Upper lobe of right lung (tissue), 1 donor: ENCODE results near the gene ADPRM. TPM values are rescaled to one million over a fixed set of nuclear protein-coding genes. Genes with fewer than 3 reads are reported as not detected.

Experiments used
- ATAC-seq: fragments of 200-7000 bp; cut with Tn5 transposase; one replicate; pipeline ENCODE4 v1.9.1; 2020; ENCODE audit warnings: mild to moderate bottlenecking, moderate library complexity
- DNase-seq: peaks from one replicate; pipeline ENCODE4 v3.0.0-alpha.2; 2020
- H3K27ac ChIP-seq: fragments of 200-600 bp; one replicate; pipeline ENCODE4 v1.8.0; 2022
- H3K27me3 ChIP-seq: fragments of 200-600 bp; one replicate; pipeline ENCODE4 v1.8.0; 2022; ENCODE audit warnings: mild to moderate bottlenecking
- H3K36me3 ChIP-seq: fragments of 200-600 bp; one replicate; pipeline ENCODE4 v1.8.0; 2022
- H3K4me1 ChIP-seq: fragments of 200-600 bp; one replicate; pipeline ENCODE4 v1.8.0; 2022
- H3K4me3 ChIP-seq: fragments of 200-600 bp; one replicate; pipeline ENCODE4 v1.8.0; 2022; ENCODE audit warnings: mild to moderate bottlenecking
- H3K9me3 ChIP-seq: fragments of 200-600 bp; one replicate; pipeline ENCODE4 v1.8.0; 2022
- intact Hi-C: fragments of 100-400 bp; cut with DNase I; formaldehyde crosslinking; loops from one replicate; pipeline ENCODE4 v1.11.0; 2022
- total RNA-seq: library from RNA; stranded (reverse); fragmentation: NEBNext Ultra II Directional; extraction: Animal tissue kit (Norgen Biotek cat#: 25700); gene quantifications from one replicate; pipeline ENCODE4 v1.2.1, GENCODE V29; 2021
- TF ChIP-seq, protein P1 (sequence below): fragments of 200-600 bp; IDR thresholded peaks from one replicate; pipeline ENCODE4 v1.8.0; 2022; ENCODE audit warnings: antibody characterized with exemption
- donor health status: DM: no; HTN: yes; CAD: no; lungs with severe emphysema.

ADPRM gene
- total RNA-seq, 1 donor from 2014 or later = 8.2 TPM

DNA sequence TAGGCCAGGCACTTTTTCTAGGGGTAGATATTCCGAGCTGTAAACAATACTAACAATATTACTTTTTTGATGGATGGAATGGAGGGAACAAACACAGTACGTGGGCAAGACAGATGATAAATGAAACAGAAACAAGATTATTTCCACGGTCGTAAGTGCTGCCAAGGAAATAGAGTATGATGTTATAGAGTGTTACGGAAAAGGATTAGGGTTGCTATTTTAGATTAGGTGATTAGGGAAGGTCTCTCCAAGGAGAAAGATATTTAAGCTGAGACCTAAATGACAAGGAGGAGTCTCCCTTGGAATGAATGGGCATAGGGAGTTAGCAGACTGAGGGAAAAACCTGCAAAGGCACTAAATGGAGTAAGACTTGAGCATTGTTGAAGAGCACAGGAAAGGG is 8.3 kb downstream of the ADPRM start:
- intact Hi-C loops = no loop called here
- ATAC-seq (no peak), DNase-seq (no peak)
- no peaks in the 10 kb centered on the region for H3K27me3 ChIP-seq
- TF ChIP-seq, protein P1, sequence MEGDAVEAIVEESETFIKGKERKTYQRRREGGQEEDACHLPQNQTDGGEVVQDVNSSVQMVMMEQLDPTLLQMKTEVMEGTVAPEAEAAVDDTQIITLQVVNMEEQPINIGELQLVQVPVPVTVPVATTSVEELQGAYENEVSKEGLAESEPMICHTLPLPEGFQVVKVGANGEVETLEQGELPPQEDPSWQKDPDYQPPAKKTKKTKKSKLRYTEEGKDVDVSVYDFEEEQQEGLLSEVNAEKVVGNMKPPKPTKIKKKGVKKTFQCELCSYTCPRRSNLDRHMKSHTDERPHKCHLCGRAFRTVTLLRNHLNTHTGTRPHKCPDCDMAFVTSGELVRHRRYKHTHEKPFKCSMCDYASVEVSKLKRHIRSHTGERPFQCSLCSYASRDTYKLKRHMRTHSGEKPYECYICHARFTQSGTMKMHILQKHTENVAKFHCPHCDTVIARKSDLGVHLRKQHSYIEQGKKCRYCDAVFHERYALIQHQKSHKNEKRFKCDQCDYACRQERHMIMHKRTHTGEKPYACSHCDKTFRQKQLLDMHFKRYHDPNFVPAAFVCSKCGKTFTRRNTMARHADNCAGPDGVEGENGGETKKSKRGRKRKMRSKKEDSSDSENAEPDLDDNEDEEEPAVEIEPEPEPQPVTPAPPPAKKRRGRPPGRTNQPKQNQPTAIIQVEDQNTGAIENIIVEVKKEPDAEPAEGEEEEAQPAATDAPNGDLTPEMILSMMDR = no peak
- no peaks in the 10 kb centered on the region for H3K9me3 ChIP-seq
- peaks cover 9% of the 10 kb centered on the region for H3K4me1 ChIP-seq
- no peak overlapping the region for H3K4me3 ChIP-seq
- H3K36me3 ChIP-seq = peaks cover 58% of the 10 kb centered on the region
- no peak overlapping the region for H3K27ac ChIP-seq

DNA sequence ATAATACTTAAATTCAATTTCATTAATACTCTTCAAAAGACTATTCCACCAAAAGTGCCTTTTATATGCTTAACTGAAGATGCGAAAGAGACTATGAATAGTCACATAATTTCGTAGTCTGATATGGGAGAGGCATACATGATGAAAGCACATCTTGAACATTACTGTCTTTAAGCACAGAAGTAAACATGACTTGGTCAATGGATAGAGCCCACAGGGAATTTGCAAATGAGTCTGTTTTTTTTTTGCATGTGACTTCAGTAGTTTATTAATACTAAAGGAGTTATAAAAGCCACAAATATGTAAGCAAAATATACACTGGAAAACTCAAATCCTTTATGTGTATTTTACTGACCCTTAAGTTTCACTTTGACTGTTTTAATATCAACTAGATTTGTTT is 15.9 kb downstream of the ADPRM start:
- Histone ChIP-seq H3K9me3 (no peaks in the 10 kb centered on the region), H3K27me3 (no peaks in the 10 kb centered on the region), H3K4me1 (no peaks in the 10 kb centered on the region), H3K4me3 (no peak overlapping the region), H3K36me3 (peaks cover 49% of the 10 kb centered on the region), H3K27ac (no peak overlapping the region)
- DNase-seq (no peak), ATAC-seq (no peak)
- intact Hi-C loops = no loop called here
- TF ChIP-seq, protein P1 = no peak

DNA sequence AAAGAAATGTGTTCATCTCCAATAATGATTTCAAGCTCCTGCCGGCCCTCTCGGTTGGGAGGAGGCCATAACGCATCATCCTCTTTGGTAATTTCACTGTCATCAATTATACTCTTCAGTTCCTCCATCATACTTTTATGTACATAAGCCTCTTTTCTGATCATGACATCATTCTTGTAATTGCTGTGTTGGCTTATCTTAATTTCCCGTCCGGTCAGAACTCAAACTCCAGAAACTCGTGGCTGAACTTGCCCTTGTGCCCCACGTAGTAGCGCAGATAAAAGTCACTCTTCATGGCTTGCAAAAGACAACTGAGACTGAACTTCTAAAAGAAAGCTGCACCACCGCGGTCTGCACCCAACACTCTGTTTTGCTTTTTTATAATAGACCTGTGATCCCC is 18.8 kb downstream of the ADPRM start:
- ATAC-seq = no peak
- TF ChIP-seq, protein P1 = no peak
- H3K9me3 ChIP-seq = no peaks in the 10 kb centered on the region
- no peak for DNase-seq
- H3K27me3 ChIP-seq = no peaks in the 10 kb centered on the region
- no peaks in the 10 kb centered on the region for H3K4me1 ChIP-seq
- intact Hi-C loops = no loop called here
- H3K27ac ChIP-seq = no peak overlapping the region
- H3K4me3 ChIP-seq = no peak overlapping the region
- H3K36me3 ChIP-seq = peaks cover 20% of the 10 kb centered on the region

DNA sequence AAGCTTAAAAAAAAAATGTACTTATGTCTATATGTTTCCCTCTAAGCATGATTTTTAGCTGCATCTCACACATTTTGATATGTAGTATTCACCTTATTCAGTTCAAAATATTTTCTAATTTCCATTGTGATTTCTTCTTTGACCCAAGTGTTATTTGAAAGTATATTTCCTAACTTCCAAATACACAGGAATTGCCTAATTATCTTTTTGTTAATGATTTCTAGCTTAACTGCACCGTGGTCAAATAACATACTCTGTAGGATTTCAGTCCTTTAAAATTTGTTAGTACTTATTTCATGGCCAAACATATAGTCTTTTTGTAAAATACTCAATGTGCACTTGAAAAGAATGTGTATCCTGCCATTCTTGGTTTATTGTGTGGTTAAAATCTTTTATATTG is 21.2 kb downstream of the ADPRM start:
- TF ChIP-seq, protein P1 = no peak
- ATAC-seq = no peak
- Histone ChIP-seq H3K9me3 (no peaks in the 10 kb centered on the region), H3K27ac (no peak overlapping the region), H3K4me3 (no peak overlapping the region), H3K27me3 (no peaks in the 10 kb centered on the region), H3K4me1 (no peaks in the 10 kb centered on the region), H3K36me3 (peaks cover 7% of the 10 kb centered on the region)
- no peak for DNase-seq
- intact Hi-C loops = no loop called here

DNA sequence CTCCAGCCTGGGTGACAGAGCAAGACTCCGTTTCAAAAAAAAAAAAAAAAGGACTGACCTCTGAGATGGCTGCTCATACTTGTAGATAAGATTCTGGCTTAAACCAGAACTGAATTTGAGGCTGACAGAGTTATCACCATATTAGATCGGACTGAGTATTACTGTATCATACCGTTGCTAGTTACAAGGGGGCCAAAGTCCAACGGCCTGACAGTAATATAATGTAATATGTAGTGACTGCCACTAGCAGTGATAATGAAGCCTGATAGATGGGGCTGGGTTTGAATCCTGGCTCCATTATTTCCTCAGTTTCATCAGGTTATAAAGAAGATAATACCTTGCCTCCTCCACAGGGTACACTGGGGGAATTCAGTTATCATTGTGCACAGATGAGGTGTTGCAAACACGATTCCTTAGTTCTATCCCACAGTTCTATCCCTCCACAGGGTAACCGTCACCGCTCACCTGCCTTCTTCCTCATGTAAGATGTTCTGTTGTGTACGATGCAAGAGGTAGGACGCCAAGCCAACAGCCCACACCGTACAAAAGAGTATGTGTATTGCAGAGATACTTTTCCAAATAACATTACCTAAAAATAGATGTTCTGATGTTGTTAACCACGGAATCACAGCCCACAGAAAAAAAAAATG is 27.3 kb downstream of the ADPRM start:
- DNase-seq (no peak), ATAC-seq (no peak)
- Histone ChIP-seq H3K4me3 (no peak overlapping the region), H3K27ac (no peak overlapping the region), H3K36me3 (peaks cover 17% of the 10 kb centered on the region), H3K27me3 (no peaks in the 10 kb centered on the region), H3K9me3 (no peaks in the 10 kb centered on the region), H3K4me1 (no peaks in the 10 kb centered on the region)
- intact Hi-C loops = no loop called here
- TF ChIP-seq, protein P1 = no peak

DNA sequence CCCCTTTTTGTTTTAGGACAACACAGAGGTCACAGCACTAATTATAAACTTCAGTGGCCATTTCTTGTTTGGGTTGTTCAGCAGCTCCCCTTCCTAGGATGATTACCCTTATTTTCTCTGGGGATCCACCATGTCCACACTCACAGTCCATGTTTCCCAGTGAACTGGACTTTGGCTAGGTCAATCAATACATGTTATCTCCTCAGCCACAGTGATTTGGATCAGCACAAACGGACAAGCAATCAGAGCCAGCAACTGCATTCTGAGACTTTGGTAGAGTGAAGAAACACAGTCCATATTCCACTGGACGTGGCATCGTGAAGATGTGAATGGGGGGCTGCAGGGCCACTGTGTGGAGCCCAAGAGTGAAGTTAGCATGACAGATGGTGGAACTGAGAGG is 27.9 kb downstream of the ADPRM start:
- H3K4me3 ChIP-seq = no peak overlapping the region
- H3K27ac ChIP-seq = no peak overlapping the region
- no peaks in the 10 kb centered on the region for H3K4me1 ChIP-seq
- TF ChIP-seq, protein P1 = no peak
- intact Hi-C loops = no loop called here
- no peaks in the 10 kb centered on the region for H3K9me3 ChIP-seq
- no peaks in the 10 kb centered on the region for H3K27me3 ChIP-seq
- ATAC-seq (no peak), DNase-seq (no peak)
- H3K36me3 ChIP-seq = peaks cover 17% of the 10 kb centered on the region
